Trophoblast cell (in vitro differentiated cells and primary cell): ENCODE measurements around the gene PCNX1.

Experiments
- DNase-seq, 2 donors: peaks; one replicate each; pipeline ENCODE4 v3.0.0-alpha.2; 2016
- H2AFZ ChIP-seq: 2 replicates; pipeline ENCODE4 v1.6.1; 2013; ENCODE audit warnings: low read length, moderate library complexity, mild to moderate bottlenecking; ENCODE audit not compliant: insufficient read depth, poor library complexity
- H2AK5ac ChIP-seq: 2 replicates; pipeline ENCODE4 v1.6.1; 2013; ENCODE audit warnings: mild to moderate bottlenecking, low read length
- H2BK120ac ChIP-seq: 2 replicates; pipeline ENCODE4 v1.6.1; 2013; ENCODE audit warnings: low read length, mild to moderate bottlenecking, moderate library complexity; ENCODE audit not compliant: insufficient read depth, poor library complexity
- H2BK12ac ChIP-seq: 2 replicates; pipeline ENCODE4 v1.6.1; 2013; ENCODE audit warnings: mild to moderate bottlenecking, low read length, moderate library complexity
- H2BK5ac ChIP-seq: 2 replicates; pipeline ENCODE4 v1.6.1; 2013; ENCODE audit warnings: low read length, low read depth, moderate library complexity, mild to moderate bottlenecking; ENCODE audit not compliant: poor library complexity
- H3K14ac ChIP-seq: 2 replicates; pipeline ENCODE4 v1.6.1; 2013; ENCODE audit warnings: mild to moderate bottlenecking, low read length
- H3K18ac ChIP-seq: 2 replicates; pipeline ENCODE4 v1.6.1; 2013; ENCODE audit warnings: mild to moderate bottlenecking, low read length
- H3K23ac ChIP-seq: 2 replicates; pipeline ENCODE4 v1.6.1; 2013; ENCODE audit warnings: low read length
- H3K27ac ChIP-seq: 2 replicates; pipeline ENCODE4 v1.5.1; 2013; ENCODE audit warnings: low read depth, mild to moderate bottlenecking, inconsistent platforms, low read length, moderate library complexity
- H3K27me3 ChIP-seq: 2 replicates; pipeline ENCODE4 v1.6.1; 2013; ENCODE audit warnings: inconsistent platforms, mild to moderate bottlenecking, low read length, moderate library complexity; ENCODE audit not compliant: insufficient read depth
- H3K36me3 ChIP-seq, 2 experiments: 1 replicate in 1 of 2; 2 replicates in 1 of 2; pipeline ENCODE4 v1.6.1; 2013; ENCODE audit warnings: low read length in 2 of 2, mild to moderate bottlenecking in 2 of 2, moderate library complexity in 1 of 2; ENCODE audit not compliant: insufficient read depth in 2 of 2, control insufficient read depth in 1 of 2
- H3K4ac ChIP-seq: 2 replicates; pipeline ENCODE4 v1.6.1; 2013; ENCODE audit warnings: low read depth, mild to moderate bottlenecking, low read length, moderate library complexity
- H3K4me1 ChIP-seq, 2 experiments: 1 replicate in 1 of 2; 2 replicates in 1 of 2; pipeline ENCODE4 v1.6.1; 2013; ENCODE audit warnings: low read length in 2 of 2, mild to moderate bottlenecking in 2 of 2, moderate library complexity in 1 of 2; ENCODE audit not compliant: insufficient read depth in 2 of 2, control insufficient read depth in 1 of 2
- H3K4me2 ChIP-seq: 2 replicates; pipeline ENCODE4 v1.6.1; 2013; ENCODE audit warnings: inconsistent platforms, mild to moderate bottlenecking, low read length, moderate library complexity
- H3K4me3 ChIP-seq: 2 replicates; pipeline ENCODE4 v1.5.1; 2013; ENCODE audit warnings: mild to moderate bottlenecking, low read depth, low read length, inconsistent platforms
- H3K79me1 ChIP-seq: one replicate; pipeline ENCODE4 v1.6.1; 2013; ENCODE audit warnings: low read length
- H3K79me2 ChIP-seq: 2 replicates; pipeline ENCODE4 v1.6.1; 2013; ENCODE audit warnings: low read length, mild to moderate bottlenecking; ENCODE audit not compliant: control insufficient read depth, insufficient read depth, poor library complexity
- H3K9ac ChIP-seq: 2 replicates; pipeline ENCODE4 v1.6.1; 2013; ENCODE audit warnings: mild to moderate bottlenecking, low read length
- H3K9me3 ChIP-seq: 2 replicates; pipeline ENCODE4 v1.6.1; 2013; ENCODE audit warnings: low read depth, mild to moderate bottlenecking, control low read depth, inconsistent platforms, low read length; ENCODE audit not compliant: insufficient read depth
- H4K12ac ChIP-seq: 2 replicates; pipeline ENCODE4 v1.6.1; 2013; ENCODE audit warnings: low read depth, mild to moderate bottlenecking, low read length, moderate library complexity
- H4K8ac ChIP-seq: 2 replicates; pipeline ENCODE4 v1.6.1; 2013; ENCODE audit warnings: low read depth, mild to moderate bottlenecking, low read length, moderate library complexity
- H4K91ac ChIP-seq: one replicate; pipeline ENCODE4 v1.6.1; 2013; ENCODE audit warnings: low read depth, mild to moderate bottlenecking, low read length, moderate library complexity
- WGBS: extraction: QIAGEN DNeasy Blood & Tissue Kit; methylation state at CpG from one replicate; pipeline ENCODE4 v1.1.7; 2013; ENCODE audit warnings: missing lambda C conversion rate; ENCODE audit not compliant: insufficient read length, insufficient coverage; ENCODE audit errors: extremely low coverage; 5-methylcytosine and 5-hydroxymethylcytosine counted together

Gene PCNX1

GRCh38 chr14:70894868-70895267, 12.4 kb upstream of the PCNX1 start:
- Histone ChIP-seq H3K14ac (no peak overlapping the region), H3K36me3 (no peaks in the 10 kb centered on the region), H3K9ac (no peak overlapping the region), H3K27me3 (no peaks in the 10 kb centered on the region), H2BK12ac (no peak overlapping the region), H4K8ac (no peak overlapping the region), H3K4me3 (no peak overlapping the region), H2BK5ac (no peak overlapping the region), H2BK120ac (no peak overlapping the region), H3K23ac (no peak overlapping the region), H3K4ac (no peak overlapping the region), H2AK5ac (no peak overlapping the region), H4K12ac (no peak overlapping the region), H3K27ac (no peak overlapping the region), H3K79me1 (no peaks in the 10 kb centered on the region), H3K18ac (no peak overlapping the region), H2AFZ (no peak overlapping the region), H4K91ac (no peak overlapping the region), H3K4me2 (no peak overlapping the region), H3K4me1 (peaks cover 0 to 7% of the 10 kb centered on the region in 2 experiments), H3K79me2 (no peaks in the 10 kb centered on the region), H3K9me3 (no peaks in the 10 kb centered on the region)
- DNase-seq: peak; percentile 56 to 61
- WGBS: no CpG with 5 or more reads among the region's 2 CpGs

GRCh38 chr14:70896317-70896716, 10.9 kb upstream of the PCNX1 start:
- Histone ChIP-seq H3K18ac (no peak overlapping the region), H2BK5ac (no peak overlapping the region), H3K14ac (no peak overlapping the region), H4K91ac (no peak overlapping the region), H3K9me3 (no peaks in the 10 kb centered on the region), H3K23ac (no peak overlapping the region), H3K4me2 (no peak overlapping the region), H3K79me1 (no peaks in the 10 kb centered on the region), H2BK12ac (no peak overlapping the region), H3K4me1 (peaks cover under 1 to 7% of the 10 kb centered on the region in 2 experiments), H2AFZ (no peak overlapping the region), H2BK120ac (no peak overlapping the region), H2AK5ac (no peak overlapping the region), H4K8ac (no peak overlapping the region), H3K79me2 (no peaks in the 10 kb centered on the region), H3K4ac (no peak overlapping the region), H3K9ac (no peak overlapping the region), H3K36me3 (no peaks in the 10 kb centered on the region), H3K27ac (no peak overlapping the region), H3K4me3 (no peak overlapping the region), H3K27me3 (no peaks in the 10 kb centered on the region), H4K12ac (no peak overlapping the region)
- no peak for DNase-seq
- WGBS: no CpG with 5 or more reads among the region's 1 CpG

- H3K4ac ChIP-seq: no peak overlapping the region
These were observed 10.3 kb upstream of the PCNX1 start for GRCh38 chr14:70896981-70897380.

GRCh38 chr14:70897464-70897863, 9.8 kb upstream of the PCNX1 start:
- Histone ChIP-seq H3K4ac (no peak overlapping the region), H3K27me3 (no peaks in the 10 kb centered on the region), H2BK120ac (no peak overlapping the region), H3K4me3 (no peak overlapping the region), H3K23ac (no peak overlapping the region), H2AK5ac (no peak overlapping the region), H4K8ac (no peak overlapping the region), H3K14ac (no peak overlapping the region), H3K27ac (no peak overlapping the region), H3K18ac (no peak overlapping the region), H3K9me3 (no peaks in the 10 kb centered on the region), H3K79me2 (no peaks in the 10 kb centered on the region), H2BK5ac (no peak overlapping the region), H4K91ac (no peak overlapping the region), H3K9ac (no peak overlapping the region), H3K4me1 (peaks cover 4 to 5% of the 10 kb centered on the region in 2 experiments), H3K79me1 (no peaks in the 10 kb centered on the region), H3K36me3 (no peaks in the 10 kb centered on the region), H2AFZ (no peak overlapping the region), H3K4me2 (no peak overlapping the region), H4K12ac (no peak overlapping the region), H2BK12ac (no peak overlapping the region)
- no CpG with 5 or more reads among the region's 2 CpGs for WGBS
- no peak for DNase-seq

More at GRCh38 chr14:70896981-70897380, 10.3 kb upstream of the PCNX1 start:
- Histone ChIP-seq H3K27me3 (no peaks in the 10 kb centered on the region), H3K14ac (no peak overlapping the region), H2AK5ac (no peak overlapping the region), H3K79me2 (no peaks in the 10 kb centered on the region), H3K18ac (no peak overlapping the region), H3K9me3 (no peaks in the 10 kb centered on the region), H2BK120ac (no peak overlapping the region), H3K4me2 (no peak overlapping the region), H3K9ac (no peak overlapping the region), H3K27ac (no peak overlapping the region), H4K91ac (no peak overlapping the region), H3K23ac (no peak overlapping the region), H3K36me3 (no peaks in the 10 kb centered on the region), H2BK5ac (no peak overlapping the region), H2AFZ (no peak overlapping the region), H2BK12ac (no peak overlapping the region), H3K79me1 (no peaks in the 10 kb centered on the region), H3K4me3 (no peak overlapping the region), H3K4me1 (peaks cover 4 to 5% of the 10 kb centered on the region in 2 experiments), H4K8ac (no peak overlapping the region), H4K12ac (no peak overlapping the region)
- peak; percentile 62 to 70 for DNase-seq
- no CpG with 5 or more reads among the region's 3 CpGs for WGBS
